Activated naive CD8-positive, alpha-beta T cell treated with anti-CD3 and anti-CD28 coated beads for 36 hours (primary cell): ENCODE data around the gene GALNS. TPM values are rescaled to one million over a fixed set of nuclear protein-coding genes. Genes with fewer than 3 reads are reported as not detected.

ENCODE experiments used
- DNase-seq: peaks from one replicate; pipeline ENCODE4 v3.0.0; 2021
- H3K27ac Mint-ChIP-seq: one replicate; pipeline ENCODE4 v1.8.0; 2022; ENCODE audit warnings: mild to moderate bottlenecking, moderate library complexity, mixed read lengths
- H3K27me3 Mint-ChIP-seq: one replicate; pipeline ENCODE4 v1.8.0; 2022; ENCODE audit warnings: mild to moderate bottlenecking, mixed read lengths
- H3K36me3 Mint-ChIP-seq: one replicate; pipeline ENCODE4 v1.8.0; 2021; ENCODE audit warnings: mild to moderate bottlenecking, mixed read lengths
- H3K4me1 Mint-ChIP-seq: one replicate; pipeline ENCODE4 v1.8.0; 2021; ENCODE audit warnings: mixed read lengths
- H3K4me3 Mint-ChIP-seq: one replicate; pipeline ENCODE4 v1.8.0; 2022; ENCODE audit warnings: mild to moderate bottlenecking, moderate library complexity, mixed read lengths
- H3K9me3 Mint-ChIP-seq: one replicate; pipeline ENCODE4 v1.8.0; 2022; ENCODE audit warnings: mixed read lengths
- total RNA-seq, 2 experiments: library from RNA; stranded (reverse); gene quantifications; one replicate each; pipeline ENCODE4 v1.2.3, GENCODE V29; 2021

GALNS gene
- total RNA-seq, 2 experiments from 2014 or later, result 14.7 to 14.9 TPM

- H3K36me3 Mint-ChIP-seq, result no peaks in the 10 kb centered on the region
- DNase-seq, result no peak
- no peak overlapping the region for H3K4me3 Mint-ChIP-seq
- H3K27me3 Mint-ChIP-seq, result no peaks in the 10 kb centered on the region
- H3K27ac Mint-ChIP-seq, result no peak overlapping the region
- H3K9me3 Mint-ChIP-seq, result no peaks in the 10 kb centered on the region
- peaks cover 4% of the 10 kb centered on the region for H3K4me1 Mint-ChIP-seq
These were observed 39.8 kb downstream of the GALNS start for GRCh38 chr16:88816736-88817535.

GRCh38 chr16:88815901-88816589 is 40.7 kb downstream of the GALNS start:
- Mint-ChIP-seq H3K27me3 (no peaks in the 10 kb centered on the region), H3K4me1 (peaks cover 4% of the 10 kb centered on the region)
- peak; percentile 73 for DNase-seq

GRCh38 chr16:88815227-88815626 is 41.5 kb downstream of the GALNS start:
- DNase-seq, result no peak
- Mint-ChIP-seq H3K36me3 (peaks cover 8% of the 10 kb centered on the region), H3K27me3 (no peaks in the 10 kb centered on the region), H3K9me3 (no peaks in the 10 kb centered on the region), H3K4me3 (no peak overlapping the region), H3K4me1 (peaks cover 6% of the 10 kb centered on the region), H3K27ac (no peak overlapping the region)

More at GRCh38 chr16:88815901-88816589, 40.7 kb downstream of the GALNS start:
- Mint-ChIP-seq H3K4me3 (no peak overlapping the region), H3K27ac (no peak overlapping the region), H3K9me3 (no peaks in the 10 kb centered on the region), H3K36me3 (peaks cover under 1% of the 10 kb centered on the region)

- H3K4me1 Mint-ChIP-seq, result peaks cover 14% of the 10 kb centered on the region
- peaks cover 15% of the 10 kb centered on the region for H3K36me3 Mint-ChIP-seq
- peak overlapping the region; percentile 8 for H3K27ac Mint-ChIP-seq
- no peaks in the 10 kb centered on the region for H3K9me3 Mint-ChIP-seq
- DNase-seq, result no peak
- H3K4me3 Mint-ChIP-seq, result peak overlapping the region; percentile 43
- no peaks in the 10 kb centered on the region for H3K27me3 Mint-ChIP-seq
These were observed 42.6 kb downstream of the GALNS start for GRCh38 chr16:88814144-88814502.

GRCh38 chr16:88813269-88814143 is 43.2 kb downstream of the GALNS start:
- Mint-ChIP-seq H3K9me3 (no peaks in the 10 kb centered on the region), H3K4me3 (peak overlapping the region; percentile 43), H3K36me3 (peaks cover 20% of the 10 kb centered on the region), H3K27me3 (no peaks in the 10 kb centered on the region), H3K27ac (peak overlapping the region; percentile 8), H3K4me1 (peaks cover 19% of the 10 kb centered on the region)
- no peak for DNase-seq

- peaks cover 26% of the 10 kb centered on the region for H3K4me1 Mint-ChIP-seq
These were observed 44.1 kb downstream of the GALNS start for GRCh38 chr16:88812513-88813268.

GRCh38 chr16:88811769-88812512 is 44.8 kb downstream of the GALNS start, which contains the start of gene APRT:
Gene APRT (minus strand): TSS chr16:88811928. CDS start chr16:88811899, 29 bp downstream.
- no peaks in the 10 kb centered on the region for H3K9me3 Mint-ChIP-seq
- DNase-seq, result peak; percentile 98
- H3K4me3 Mint-ChIP-seq, result peak within 1 kb of the TSS; percentile 94
- H3K27ac Mint-ChIP-seq, result peak within 1 kb of the TSS; percentile 97
- H3K27me3 Mint-ChIP-seq, result no peaks in the 10 kb centered on the region
- peaks cover 33% of the 10 kb centered on the region for H3K36me3 Mint-ChIP-seq
- H3K4me1 Mint-ChIP-seq, result peaks cover 29% of the 10 kb centered on the region

More at GRCh38 chr16:88812513-88813268, 44.1 kb downstream of the GALNS start:
- Mint-ChIP-seq H3K27ac (peak overlapping the region; percentile 94), H3K36me3 (peaks cover 27% of the 10 kb centered on the region), H3K4me3 (peak overlapping the region; percentile 84), H3K27me3 (no peaks in the 10 kb centered on the region), H3K9me3 (no peaks in the 10 kb centered on the region)
- DNase-seq, result no peak

- H3K36me3 Mint-ChIP-seq, result peaks cover 37% of the 10 kb centered on the region
- no peaks in the 10 kb centered on the region for H3K9me3 Mint-ChIP-seq
- H3K4me3 Mint-ChIP-seq, result peak overlapping the region; percentile 94
- H3K4me1 Mint-ChIP-seq, result peaks cover 29% of the 10 kb centered on the region
- peak; percentile 82 for DNase-seq
- no peaks in the 10 kb centered on the region for H3K27me3 Mint-ChIP-seq
- H3K27ac Mint-ChIP-seq, result peak overlapping the region; percentile 96
These were observed 45.6 kb downstream of the GALNS start for GRCh38 chr16:88810912-88811768.

- peaks cover 29% of the 10 kb centered on the region for H3K4me1 Mint-ChIP-seq
- H3K4me3 Mint-ChIP-seq, result peak overlapping the region; percentile 94
- no peaks in the 10 kb centered on the region for H3K9me3 Mint-ChIP-seq
- H3K27ac Mint-ChIP-seq, result peak overlapping the region; percentile 96
- H3K36me3 Mint-ChIP-seq, result peaks cover 37% of the 10 kb centered on the region
- H3K27me3 Mint-ChIP-seq, result no peaks in the 10 kb centered on the region
- DNase-seq, result peak; percentile 60
These were observed 46.4 kb downstream of the GALNS start for GRCh38 chr16:88810166-88810911.

- no peaks in the 10 kb centered on the region for H3K9me3 Mint-ChIP-seq
- peak overlapping the region; percentile 96 for H3K27ac Mint-ChIP-seq
- H3K4me3 Mint-ChIP-seq, result peak overlapping the region; percentile 94
- H3K27me3 Mint-ChIP-seq, result no peaks in the 10 kb centered on the region
- peaks cover 41% of the 10 kb centered on the region for H3K36me3 Mint-ChIP-seq
- peaks cover 29% of the 10 kb centered on the region for H3K4me1 Mint-ChIP-seq
- DNase-seq, result no peak
These were observed 47.0 kb downstream of the GALNS start for GRCh38 chr16:88809676-88810165.

GRCh38 chr16:88809068-88809675 is 47.6 kb downstream of the GALNS start:
- H3K4me3 Mint-ChIP-seq, result peak overlapping the region; percentile 94
- DNase-seq, result no peak
- peak overlapping the region; percentile 96 for H3K27ac Mint-ChIP-seq
- H3K9me3 Mint-ChIP-seq, result no peaks in the 10 kb centered on the region
- peaks cover 29% of the 10 kb centered on the region for H3K4me1 Mint-ChIP-seq
- peaks cover 46% of the 10 kb centered on the region for H3K36me3 Mint-ChIP-seq
- H3K27me3 Mint-ChIP-seq, result no peaks in the 10 kb centered on the region
